Keratinocyte (primary cell): ENCODE measurements around the gene PPIG.

Experiments
- EZH2 ChIP-seq: IDR thresholded peaks from one replicate; pipeline ENCODE4 v1.6.1; 2012; ENCODE audit warnings: inconsistent platforms, mild to moderate bottlenecking, low read length, moderate library complexity
- TF ChIP-seq, protein P1 (sequence below), 3 experiments: IDR thresholded peaks in 1 of 3; conservative IDR thresholded peaks in 1 of 3; optimal IDR thresholded peaks in 1 of 3; 2 replicates in 2 of 3; 3 replicates in 1 of 3; pipeline versions ENCODE3 to v1.5.1; 2011; ENCODE audit warnings: low read length in 3 of 3, mild to moderate bottlenecking in 3 of 3, moderate library complexity in 2 of 3, control low read depth in 1 of 3, inconsistent platforms in 1 of 3; ENCODE audit not compliant: insufficient read depth in 2 of 3; ENCODE audit errors: extremely low read depth in 1 of 3

DNA sequence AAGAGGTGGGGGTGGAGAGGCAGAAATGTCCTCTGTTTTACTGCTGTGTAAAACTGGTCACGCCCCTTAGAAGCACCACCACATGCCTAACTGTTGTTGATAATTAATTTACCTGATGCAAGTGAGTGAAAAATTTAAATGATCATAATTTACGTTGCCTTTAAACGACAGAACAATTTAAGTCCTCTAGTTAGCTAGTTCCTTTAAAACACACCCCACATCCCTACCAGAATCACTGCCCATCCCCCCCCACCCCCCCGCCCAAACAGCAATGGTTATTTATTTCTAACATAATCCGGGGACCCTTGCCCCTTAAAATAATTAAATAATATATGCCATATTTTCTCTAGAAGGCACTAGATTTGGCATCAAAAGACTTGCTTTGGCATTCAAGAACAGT lies 633 bp upstream of the PPIG start:
- TF ChIP-seq EZH2: no peak
- TF ChIP-seq, protein P1, sequence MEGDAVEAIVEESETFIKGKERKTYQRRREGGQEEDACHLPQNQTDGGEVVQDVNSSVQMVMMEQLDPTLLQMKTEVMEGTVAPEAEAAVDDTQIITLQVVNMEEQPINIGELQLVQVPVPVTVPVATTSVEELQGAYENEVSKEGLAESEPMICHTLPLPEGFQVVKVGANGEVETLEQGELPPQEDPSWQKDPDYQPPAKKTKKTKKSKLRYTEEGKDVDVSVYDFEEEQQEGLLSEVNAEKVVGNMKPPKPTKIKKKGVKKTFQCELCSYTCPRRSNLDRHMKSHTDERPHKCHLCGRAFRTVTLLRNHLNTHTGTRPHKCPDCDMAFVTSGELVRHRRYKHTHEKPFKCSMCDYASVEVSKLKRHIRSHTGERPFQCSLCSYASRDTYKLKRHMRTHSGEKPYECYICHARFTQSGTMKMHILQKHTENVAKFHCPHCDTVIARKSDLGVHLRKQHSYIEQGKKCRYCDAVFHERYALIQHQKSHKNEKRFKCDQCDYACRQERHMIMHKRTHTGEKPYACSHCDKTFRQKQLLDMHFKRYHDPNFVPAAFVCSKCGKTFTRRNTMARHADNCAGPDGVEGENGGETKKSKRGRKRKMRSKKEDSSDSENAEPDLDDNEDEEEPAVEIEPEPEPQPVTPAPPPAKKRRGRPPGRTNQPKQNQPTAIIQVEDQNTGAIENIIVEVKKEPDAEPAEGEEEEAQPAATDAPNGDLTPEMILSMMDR (optimal IDR thresholded peaks at IDR 0.05 in 1 of 3, IDR thresholded peaks at IDR 0.05 in 1 of 3, conservative IDR thresholded peaks at IDR 0.05 in 1 of 3; ENCODE audit: extremely low read depth in 1 of 3, insufficient read depth in 2 of 3, low read length in 3 of 3): no peak
